ENCODE data around the gene FAM20C.

FAM20C gene

DNA sequence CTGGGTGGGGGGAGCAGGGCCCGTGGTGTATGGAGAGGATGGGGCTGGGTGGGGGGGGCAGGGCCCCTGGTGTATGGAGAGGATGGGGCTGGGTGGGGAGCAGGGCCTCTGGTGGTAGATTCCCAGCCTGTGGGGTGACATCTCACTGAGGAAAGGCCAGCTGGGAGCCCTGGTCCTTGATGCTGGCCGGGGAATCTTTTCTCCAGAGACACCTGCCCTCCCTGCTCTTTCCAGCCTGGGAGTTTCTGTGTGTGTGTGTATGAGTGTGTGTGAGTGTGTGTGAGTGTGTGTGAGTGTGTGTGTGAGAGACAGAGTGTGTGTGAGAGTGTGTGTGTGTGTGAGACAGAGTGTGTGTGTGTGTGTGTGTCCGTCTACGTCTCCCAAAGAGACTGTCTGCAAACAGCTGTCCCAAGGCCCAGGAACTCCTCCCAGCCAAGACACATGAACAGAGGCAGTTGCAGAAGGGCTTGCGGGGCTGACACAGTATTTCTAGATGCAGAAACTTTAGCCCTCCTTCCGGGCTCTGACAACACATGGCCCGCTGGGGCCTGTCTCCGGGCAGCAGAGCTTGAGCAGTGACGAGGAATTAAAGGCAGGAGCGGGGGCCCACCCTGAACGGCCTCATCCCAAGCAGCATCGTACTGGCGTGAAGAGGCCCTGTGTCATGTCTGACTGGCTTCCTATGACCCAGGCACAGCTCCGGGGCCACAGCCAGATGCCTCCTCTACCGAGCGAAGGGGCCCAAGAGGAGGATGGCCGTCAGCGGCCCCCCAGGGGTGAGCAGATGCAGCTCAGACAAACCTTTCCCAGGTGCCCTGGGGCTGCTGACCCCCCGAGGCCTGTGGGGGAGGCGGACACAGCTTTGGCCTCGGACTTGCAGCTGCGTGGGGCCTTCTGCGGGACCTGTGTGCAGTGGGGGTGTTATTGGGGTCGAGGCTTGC is 24.3 kb downstream of the FAM20C start:
- H4K20me1 ChIP-seq = peaks cover 30 to 83% (median 69%) of the 10 kb centered on the region in 11 experiments; a peak in 21 of 22 replicates
- TF ChIP-seq Cebpa-rat (IDR thresholded peaks at IDR 0.05) = no peak
- H3K4me2 ChIP-seq = peak overlapping the region in 7 of 11 experiments; percentile 5 to 50 (median 40); a peak in 9 of 22 replicates
- peaks cover 38 to 77% (median 66%) of the 10 kb centered on the region in 11 experiments for H3K36me3 ChIP-seq
- H3K9me3 ChIP-seq (replicated peaks in 1 of 11) = peaks cover 0 to 5% (median 0%) of the 10 kb centered on the region in 11 experiments; a peak in 1 of 22 replicates
- peak overlapping the region in 4 of 11 experiments; percentile 28 to 46 (median 36); a peak in 3 of 22 replicates for H3K9ac ChIP-seq
- H3K27ac ChIP-seq = peak overlapping the region in 3 of 11 experiments; percentile 25 to 53 (median 37); a peak in 4 of 22 replicates
- H3K4me1 ChIP-seq = peaks cover 20 to 44% (median 37%) of the 10 kb centered on the region in 10 experiments
- no peak overlapping the region for H3K4me3 ChIP-seq
- H3K27me3 ChIP-seq = peaks cover 0 to 15% (median 0%) of the 10 kb centered on the region in 11 experiments; a peak in 1 of 22 replicates

DNA sequence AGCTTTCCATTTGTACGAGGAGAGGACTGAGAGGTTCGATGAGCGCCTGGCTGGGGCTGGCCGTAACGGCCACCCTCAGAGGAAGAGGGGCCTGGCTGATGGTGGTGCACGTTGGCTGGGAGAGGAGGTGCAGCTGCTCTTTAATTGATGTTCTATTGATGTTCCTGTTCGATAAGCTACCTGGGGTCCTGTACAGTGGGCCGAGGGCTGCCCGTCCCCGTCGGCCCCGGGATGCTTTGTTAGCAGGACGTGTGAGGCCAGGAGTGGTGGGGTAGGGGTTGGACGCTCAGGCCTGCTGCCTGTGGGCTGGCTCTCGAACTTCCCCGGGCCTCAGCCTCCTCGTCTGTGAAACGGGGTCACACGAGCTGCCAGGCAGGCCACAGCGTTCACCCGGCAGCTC is 25.4 kb downstream of the FAM20C start:
- Histone ChIP-seq H3K9me3 (replicated peaks in 1 of 11) (peaks cover 0 to 5% (median 0%) of the 10 kb centered on the region in 11 experiments; a peak in 1 of 22 replicates), H3K27me3 (peaks cover 0 to 24% (median 7%) of the 10 kb centered on the region in 11 experiments; a peak in 11 of 22 replicates), H3K4me3 (no peak overlapping the region), H3K4me2 (no peak overlapping the region), H3K4me1 (peaks cover 26 to 55% (median 46%) of the 10 kb centered on the region in 10 experiments), H3K27ac (no peak overlapping the region), H3K36me3 (peaks cover 29 to 73% (median 54%) of the 10 kb centered on the region in 11 experiments), H4K20me1 (peaks cover 40 to 83% (median 78%) of the 10 kb centered on the region in 11 experiments), H3K9ac (no peak overlapping the region)
- TF ChIP-seq Cebpa-rat (IDR thresholded peaks at IDR 0.05) = no peak

DNA sequence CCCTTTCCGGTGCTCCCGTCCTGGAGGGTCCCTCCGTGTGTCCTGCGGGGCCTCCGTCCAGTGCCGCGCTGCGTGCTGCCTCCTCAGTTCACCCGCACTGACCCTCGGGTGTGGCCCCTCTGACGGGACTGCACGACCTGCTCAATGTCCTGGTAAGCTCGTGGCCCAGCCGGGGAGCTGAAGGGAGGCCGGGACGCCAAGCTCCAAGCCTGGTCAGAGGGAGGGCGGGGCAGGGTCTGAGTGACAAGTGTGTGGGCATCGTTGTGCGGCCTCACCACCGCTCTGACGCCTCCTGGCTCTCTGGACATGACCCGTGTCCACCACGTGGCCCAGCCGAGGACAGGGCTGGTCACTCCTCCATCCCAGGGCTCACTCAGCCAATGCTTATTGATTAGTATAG is 25.9 kb downstream of the FAM20C start:
- Histone ChIP-seq H3K27me3 (peaks cover 0 to 30% (median 12%) of the 10 kb centered on the region in 11 experiments; a peak in 16 of 22 replicates), H3K27ac (no peak overlapping the region), H3K4me2 (no peak overlapping the region), H3K4me1 (peaks cover 31 to 58% (median 51%) of the 10 kb centered on the region in 10 experiments), H3K36me3 (peaks cover 24 to 69% (median 49%) of the 10 kb centered on the region in 11 experiments), H3K4me3 (no peak overlapping the region), H3K9me3 (replicated peaks in 1 of 11) (peaks cover 0 to 4% (median 0%) of the 10 kb centered on the region in 11 experiments; a peak in 1 of 22 replicates), H3K9ac (no peak overlapping the region), H4K20me1 (peaks cover 41 to 83% (median 78%) of the 10 kb centered on the region in 11 experiments)
- TF ChIP-seq Cebpa-rat (IDR thresholded peaks at IDR 0.05) = no peak

DNA sequence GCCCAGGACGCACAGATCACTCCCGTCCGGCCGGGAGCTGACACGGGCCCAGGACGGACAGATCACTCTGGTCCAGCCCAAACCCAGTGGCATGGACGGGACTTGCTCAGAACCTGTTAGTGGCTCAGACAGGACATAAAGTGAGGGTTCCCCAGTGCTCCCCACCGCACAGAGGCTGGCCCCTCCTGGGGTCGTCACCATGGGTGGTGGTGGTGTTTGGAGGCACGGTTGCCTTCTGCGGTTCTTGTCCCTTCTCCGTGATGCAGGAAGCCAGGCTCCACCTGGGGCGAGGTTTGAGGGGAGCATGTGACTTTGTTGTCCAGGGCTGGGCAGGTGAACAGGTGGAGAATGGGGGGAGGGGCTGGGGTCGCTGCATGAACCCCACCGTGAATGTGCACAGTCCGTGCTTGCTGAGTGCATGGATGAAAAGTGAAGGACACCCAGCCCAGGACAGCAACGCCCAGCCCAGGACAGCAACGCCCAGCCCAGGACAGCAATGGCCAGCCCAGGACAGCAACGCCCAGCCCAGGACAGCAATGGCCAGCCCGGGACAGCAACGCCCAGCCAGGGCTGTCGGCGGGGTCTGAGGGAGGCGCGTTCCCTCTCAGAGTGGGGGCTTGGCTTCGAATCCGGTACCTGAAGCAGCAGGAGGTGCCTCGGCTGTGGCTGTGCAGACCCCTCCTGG is 26.7 kb downstream of the FAM20C start:
- no peak for TF ChIP-seq Cebpa-rat (IDR thresholded peaks at IDR 0.05)
- Histone ChIP-seq H3K36me3 (peaks cover 19 to 69% (median 42%) of the 10 kb centered on the region in 11 experiments; a peak in 20 of 22 replicates), H3K4me3 (no peak overlapping the region), H4K20me1 (peaks cover 44 to 83% (median 78%) of the 10 kb centered on the region in 11 experiments), H3K9ac (peak overlapping the region in 2 of 11 experiments; percentile 3 to 11; a peak in 1 of 22 replicates), H3K27me3 (peaks cover 0 to 36% (median 19%) of the 10 kb centered on the region in 11 experiments; a peak in 16 of 22 replicates), H3K4me1 (peaks cover 33 to 61% (median 56%) of the 10 kb centered on the region in 10 experiments), H3K9me3 (replicated peaks in 1 of 11) (no peaks in the 10 kb centered on the region), H3K4me2 (peak overlapping the region in 4 of 11 experiments; percentile 9 to 44 (median 38); a peak in 3 of 22 replicates), H3K27ac (no peak overlapping the region)

DNA sequence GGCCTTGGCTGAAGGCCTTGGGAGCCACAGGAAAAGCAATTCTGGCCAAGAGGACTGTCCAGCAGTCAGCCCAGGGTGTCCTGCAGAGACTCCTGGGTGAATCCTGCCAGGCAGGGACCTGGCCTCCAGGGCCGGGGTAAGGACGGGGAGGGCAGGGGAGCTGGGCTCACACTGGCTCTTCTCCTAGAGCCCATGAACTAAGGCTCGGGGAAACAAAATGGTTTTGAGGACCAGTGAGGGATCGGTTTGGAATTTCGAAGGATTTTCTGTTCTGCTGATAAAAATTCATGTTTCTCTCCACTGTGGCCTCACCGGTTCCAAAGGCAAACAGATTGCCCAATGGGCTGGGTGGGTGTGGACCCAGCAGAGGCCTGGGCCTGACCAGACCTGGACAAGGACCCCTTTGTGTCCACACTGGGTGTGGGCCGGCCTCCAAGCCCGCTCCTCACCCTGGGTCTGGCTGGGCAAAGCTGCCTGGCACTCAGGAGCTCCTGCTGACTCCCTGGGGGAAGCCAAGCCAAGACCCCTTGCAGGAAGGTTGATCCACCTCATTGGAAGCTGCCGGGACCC is 27.3 kb downstream of the FAM20C start:
- peaks cover 26 to 56% (median 50%) of the 10 kb centered on the region in 10 experiments; a peak in 19 of 20 replicates for H3K4me1 ChIP-seq
- H3K36me3 ChIP-seq = peaks cover 14 to 63% (median 35%) of the 10 kb centered on the region in 11 experiments; a peak in 20 of 22 replicates
- H3K4me2 ChIP-seq = peak overlapping the region in 8 of 11 experiments; percentile 3 to 44 (median 34); a peak in 13 of 22 replicates
- no peak overlapping the region for H3K27ac ChIP-seq
- peaks cover 0 to 36% (median 19%) of the 10 kb centered on the region in 11 experiments; a peak in 16 of 22 replicates for H3K27me3 ChIP-seq
- no peak overlapping the region for H3K4me3 ChIP-seq
- no peaks in the 10 kb centered on the region for H3K9me3 ChIP-seq (replicated peaks in 1 of 11)
- peaks cover 40 to 78% (median 72%) of the 10 kb centered on the region in 11 experiments for H4K20me1 ChIP-seq
- TF ChIP-seq Cebpa-rat (IDR thresholded peaks at IDR 0.05) = no peak
- H3K9ac ChIP-seq = peak overlapping the region in 4 of 11 experiments; percentile 2 to 26 (median 7); a peak in 3 of 22 replicates

DNA sequence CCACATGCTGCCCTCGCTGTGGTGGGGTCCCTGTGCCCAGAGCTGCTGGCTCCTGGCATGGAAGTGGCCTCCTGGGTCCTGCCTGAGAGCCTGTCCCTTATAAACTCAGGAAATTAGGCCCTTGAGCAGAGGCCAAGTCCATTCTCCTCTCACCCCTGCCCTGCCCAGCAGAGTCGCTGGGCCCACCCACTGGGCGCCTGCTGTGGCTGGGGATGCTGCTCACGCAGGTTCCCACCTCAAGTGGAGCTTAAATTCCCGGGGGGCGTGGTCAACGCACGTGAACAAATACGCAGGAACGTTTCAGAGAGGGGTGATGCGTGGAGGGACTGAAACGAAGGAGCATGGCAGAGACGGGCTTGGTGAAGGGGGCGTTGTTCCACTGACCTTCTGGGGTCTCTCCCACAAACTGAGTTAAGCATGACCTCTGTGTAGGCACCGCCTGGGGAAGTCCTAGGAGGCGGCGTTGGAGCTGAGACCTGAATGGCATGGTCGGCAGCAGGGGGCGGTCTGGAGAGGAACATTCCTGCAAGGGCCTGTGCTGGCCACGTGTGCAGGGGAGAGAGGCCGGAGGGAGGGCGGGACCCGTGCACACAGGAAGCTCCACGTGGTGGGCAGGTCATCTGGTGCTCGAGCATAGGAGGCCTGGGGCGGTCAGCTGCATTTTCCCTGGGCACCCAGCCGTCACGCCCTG is 27.9 kb downstream of the FAM20C start:
- H3K9me3 ChIP-seq (replicated peaks in 1 of 11) = no peaks in the 10 kb centered on the region
- peaks cover 40 to 74% (median 68%) of the 10 kb centered on the region in 11 experiments for H4K20me1 ChIP-seq
- H3K4me1 ChIP-seq = peaks cover 24 to 52% (median 47%) of the 10 kb centered on the region in 10 experiments; a peak in 18 of 20 replicates
- H3K36me3 ChIP-seq = peaks cover 12 to 60% (median 33%) of the 10 kb centered on the region in 11 experiments; a peak in 18 of 22 replicates
- H3K27ac ChIP-seq = no peak overlapping the region
- H3K9ac ChIP-seq = peak overlapping the region in 3 of 11 experiments; percentile 2 to 26 (median 3); a peak in 2 of 22 replicates
- no peak overlapping the region for H3K4me3 ChIP-seq
- peak overlapping the region in 9 of 11 experiments; percentile 3 to 44 (median 34); a peak in 14 of 22 replicates for H3K4me2 ChIP-seq
- H3K27me3 ChIP-seq = peaks cover 0 to 36% (median 19%) of the 10 kb centered on the region in 11 experiments; a peak in 16 of 22 replicates
- no peak for TF ChIP-seq Cebpa-rat (IDR thresholded peaks at IDR 0.05)

DNA sequence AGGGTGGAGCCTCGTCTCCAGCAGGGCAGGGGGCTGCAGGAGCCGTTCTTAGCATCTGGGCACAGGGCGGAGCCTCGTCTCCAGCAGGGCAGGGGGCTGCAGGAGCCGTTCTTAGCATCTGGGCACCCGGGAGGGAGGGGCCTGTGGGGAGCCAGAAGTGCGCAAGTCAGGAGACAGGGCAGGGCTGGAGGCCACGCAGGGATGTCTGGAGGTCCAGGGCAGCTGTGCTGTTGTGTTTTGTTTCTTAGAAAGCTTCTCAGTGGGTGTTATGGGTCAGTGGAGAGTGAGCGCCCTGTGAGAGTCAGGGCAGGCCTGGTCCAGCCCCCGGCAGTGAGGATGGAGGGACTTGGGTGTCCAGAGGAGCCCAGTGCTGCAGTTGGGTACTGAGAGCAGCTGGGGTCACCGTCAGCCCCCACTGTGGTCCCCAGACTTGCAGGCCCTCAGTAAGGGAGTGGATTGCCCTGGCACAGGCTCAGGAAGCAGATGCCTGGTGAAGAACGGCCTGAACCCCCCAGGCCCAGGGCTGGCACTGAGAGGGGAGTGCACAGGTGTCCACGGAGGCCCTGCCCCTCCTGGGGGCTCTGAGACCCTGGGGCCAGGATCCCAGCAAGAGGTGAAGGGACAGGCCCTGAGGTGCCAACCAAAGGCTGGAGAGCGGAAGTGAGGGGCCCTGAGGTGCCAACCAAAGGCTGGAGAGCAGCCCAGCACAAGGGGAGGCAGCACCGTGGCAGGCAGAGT is 29.8 kb downstream of the FAM20C start:
- Histone ChIP-seq H3K9me3 (replicated peaks in 1 of 11) (no peaks in the 10 kb centered on the region), H4K20me1 (peaks cover 49 to 80% (median 75%) of the 10 kb centered on the region in 11 experiments), H3K9ac (peak overlapping the region in 2 of 11 experiments; percentile 37 to 48; a peak in 3 of 22 replicates), H3K27me3 (peaks cover 0 to 40% (median 27%) of the 10 kb centered on the region in 11 experiments; a peak in 16 of 22 replicates), H3K4me1 (peaks cover 26 to 52% (median 41%) of the 10 kb centered on the region in 10 experiments; a peak in 18 of 20 replicates), H3K4me2 (peak overlapping the region in 8 of 11 experiments; percentile 37 to 84 (median 68); a peak in 16 of 22 replicates), H3K36me3 (peaks cover 11 to 67% (median 30%) of the 10 kb centered on the region in 11 experiments; a peak in 19 of 22 replicates), H3K27ac (no peak overlapping the region), H3K4me3 (no peak overlapping the region)
- no peak for TF ChIP-seq Cebpa-rat (IDR thresholded peaks at IDR 0.05)
